CD4-positive, alpha-beta memory T cell (primary cell): ENCODE results near the gene TDRKH. TPM values are rescaled to one million over a fixed set of nuclear protein-coding genes. Genes with fewer than 3 reads are reported as not detected.
"Not testable (repeated sequence)": the region's sequence is repeated elsewhere in the genome, so short reads cannot be mapped to it uniquely, and the experiment has no call there.

Experiments used
- CTCF ChIA-PET: fragments of 350-600 bp; sonication (Branson Sonifier 250); formaldehyde crosslinking; loops from one replicate; lab custom pipeline; 2021; ENCODE audit warnings: inconsistent platforms; ENCODE audit not compliant: partially characterized antibody; lab: Charles Lee
- POLR2A ChIA-PET: fragments of 350-600 bp; sonication (Branson Sonifier 250); formaldehyde crosslinking; loops from one replicate; lab custom pipeline; 2021; ENCODE audit not compliant: partially characterized antibody; lab: Charles Lee
- DNase-seq, 5 donors: peaks; one replicate each; pipeline versions ENCODE4 v3.0.0 to v3.0.0-alpha.2; 2020 to 2022; ENCODE audit warnings: mixed read lengths in 1 of 5
- H3K27ac ChIP-seq: one replicate; pipeline ENCODE4 v1.7.0; 2013; ENCODE audit warnings: low read depth, low read length
- H3K27me3 ChIP-seq: 2 replicates; pipeline ENCODE4 v1.7.0; 2013; ENCODE audit warnings: mild to moderate bottlenecking, low read length, moderate library complexity; ENCODE audit not compliant: insufficient read depth
- H3K36me3 ChIP-seq: 2 replicates; pipeline ENCODE4 v1.7.0; 2013; ENCODE audit warnings: mild to moderate bottlenecking, low read length, moderate library complexity; ENCODE audit not compliant: insufficient read depth
- H3K4me1 ChIP-seq: 2 replicates; pipeline ENCODE4 v1.7.0; 2013; ENCODE audit warnings: mild to moderate bottlenecking, low read length, moderate library complexity; ENCODE audit not compliant: insufficient read depth
- H3K4me3 ChIP-seq, 2 donors: one replicate each; pipeline ENCODE4 v1.7.0; 2013; ENCODE audit warnings: low read length in 2 of 2, mild to moderate bottlenecking in 1 of 2
- H3K9me3 ChIP-seq, 2 donors: one replicate each; pipeline ENCODE4 v1.7.0; 2013; ENCODE audit warnings: low read length in 2 of 2, control low read depth in 1 of 2; ENCODE audit not compliant: control insufficient read depth in 1 of 2
- H3K27ac Mint-ChIP-seq, 7 donors: one replicate each; pipeline ENCODE4 v1.8.0; 2020 to 2021; ENCODE audit warnings: mixed read lengths in 7 of 7, mild to moderate bottlenecking in 6 of 7, inconsistent platforms in 3 of 7, moderate library complexity in 3 of 7
- H3K27me3 Mint-ChIP-seq, 2 donors: one replicate each; pipeline ENCODE4 v1.8.0; 2020 to 2021; ENCODE audit warnings: mixed read lengths in 2 of 2
- H3K36me3 Mint-ChIP-seq, 2 donors: one replicate each; pipeline ENCODE4 v1.8.0; 2020 to 2021; ENCODE audit warnings: mixed read lengths in 2 of 2, inconsistent platforms in 1 of 2, mild to moderate bottlenecking in 1 of 2
- H3K4me1 Mint-ChIP-seq, 4 donors: one replicate each; pipeline ENCODE4 v1.8.0; 2020 to 2021; ENCODE audit warnings: mixed read lengths in 4 of 4, mild to moderate bottlenecking in 1 of 4
- H3K4me3 Mint-ChIP-seq, 8 donors: one replicate each; pipeline ENCODE4 v1.8.0; 2020 to 2021; ENCODE audit warnings: mixed read lengths in 8 of 8, mild to moderate bottlenecking in 7 of 8, moderate library complexity in 6 of 8, inconsistent platforms in 3 of 8
- H3K9me3 Mint-ChIP-seq, 8 donors: one replicate each; pipeline ENCODE4 v1.8.0; 2020 to 2021; ENCODE audit warnings: mixed read lengths in 8 of 8, mild to moderate bottlenecking in 5 of 8, inconsistent platforms in 3 of 8, moderate library complexity in 1 of 8
- intact Hi-C: fragments of 100-400 bp; cut with micrococcal nuclease; formaldehyde crosslinking; loops from one replicate; pipeline ENCODE4 v1.15.1; 2023
- polyA plus RNA-seq, 2 donors: library from polyadenylated mRNA; unstranded; fragments of 300-500 nt; fragmentation: Illumina TruSeq; gene quantifications; one replicate each; pipeline ENCODE4 v1.2.3, GENCODE V29; 2021
- total RNA-seq, 2 experiments: library from RNA; stranded (reverse); gene quantifications; one replicate each; pipeline ENCODE4 v1.2.3, GENCODE V29; 2021

TDRKH gene
- total and polyA plus RNA-seq, 4 experiments from 2014 or later, result 16.6 to 29.3 (median 23.9) TPM

GRCh38 chr1:151737026-151737425, 53.3 kb downstream of the TDRKH start:
- ChIA-PET POLR2A (interaction anchor here (1.4 kb wide), 1 partner anchor 26 kb away, joined by 3 read pairs; the partner anchor contains the start of gene MRPL9), CTCF (no interaction called here)
- no peak overlapping the region for H3K4me3 ChIP-seq

GRCh38 chr1:151733995-151734394, 56.3 kb downstream of the TDRKH start:
- H3K9me3 ChIP-seq, intact Hi-C loops: not testable (repeated sequence)
- POLR2A ChIA-PET, result interaction anchor here (1.2 kb wide), 1 partner anchor 104 kb away, joined by 4 read pairs; no protein-coding TSS in a partner anchor

More at GRCh38 chr1:151737026-151737425, 53.3 kb downstream of the TDRKH start:
- Mint-ChIP-seq H3K9me3 (peaks cover 0 to 21% (median 13%) of the 10 kb centered on the region in 8 donors), H3K27me3 (peaks cover 3% of the 10 kb centered on the region in 2 donors), H3K27ac (no peak overlapping the region), H3K4me3 (no peak overlapping the region), H3K4me1 (no peaks in the 10 kb centered on the region), H3K36me3 (peaks cover 3 to 9% of the 10 kb centered on the region in 2 donors)
- no peaks in the 10 kb centered on the region for H3K27me3 ChIP-seq
- H3K27ac ChIP-seq, result no peak overlapping the region
- H3K36me3 ChIP-seq, result no peaks in the 10 kb centered on the region
- DNase-seq, result no peak
- intact Hi-C loops, result loop anchor here (5.0 kb wide), 1 partner anchor 100 kb away; the partner anchor contains the start of gene C2CD4D
- no peaks in the 10 kb centered on the region for H3K4me1 ChIP-seq
- H3K9me3 ChIP-seq, result no peaks in the 10 kb centered on the region

GRCh38 chr1:151733126-151733525, 57.2 kb downstream of the TDRKH start:
- DNase-seq, result no peak
- H3K4me1 ChIP-seq, result no peaks in the 10 kb centered on the region
- no peak overlapping the region for H3K27ac ChIP-seq
- no peaks in the 10 kb centered on the region for H3K9me3 ChIP-seq
- no peaks in the 10 kb centered on the region for H3K36me3 ChIP-seq
- no peaks in the 10 kb centered on the region for H3K4me1 Mint-ChIP-seq
- intact Hi-C loops, result no loop called here
- no peaks in the 10 kb centered on the region for H3K27me3 ChIP-seq
- peaks cover 16 to 23% of the 10 kb centered on the region in 2 donors for H3K27me3 Mint-ChIP-seq
- H3K4me3 Mint-ChIP-seq, result no peak overlapping the region
- H3K36me3 Mint-ChIP-seq, result peaks cover 2 to 5% of the 10 kb centered on the region in 2 donors
- H3K4me3 ChIP-seq, result no peak overlapping the region
- peaks cover 0 to 15% (median 10%) of the 10 kb centered on the region in 8 donors for H3K9me3 Mint-ChIP-seq
- ChIA-PET POLR2A (no interaction called here), CTCF (interaction anchor here (1.0 to 2.5 kb wide), 5 partner anchors 139 to 468 kb away, joined by 3 to 21 read pairs (median 4); no protein-coding TSS in a partner anchor)
- H3K27ac Mint-ChIP-seq, result no peak overlapping the region

More at GRCh38 chr1:151733995-151734394, 56.3 kb downstream of the TDRKH start:
- not testable (repeated sequence) for H3K4me1 ChIP-seq, H3K27ac Mint-ChIP-seq, H3K36me3 Mint-ChIP-seq, H3K4me1 Mint-ChIP-seq, H3K4me3 Mint-ChIP-seq, H3K27me3 ChIP-seq, H3K36me3 ChIP-seq, H3K4me3 ChIP-seq, DNase-seq, H3K27ac ChIP-seq
- H3K9me3 Mint-ChIP-seq, result peaks cover 0 to 18% (median 13%) of the 10 kb centered on the region in 8 donors
- H3K27me3 Mint-ChIP-seq, result peaks cover 14 to 15% of the 10 kb centered on the region in 2 donors
- CTCF ChIA-PET, result interaction anchor here (0.8 to 2.5 kb wide), 15 partner anchors 17 to 469 kb away, joined by 3 to 21 read pairs (median 4); partner anchors contain the start of genes CELF3 and MRPL9

GRCh38 chr1:151729966-151730291, 60.4 kb downstream of the TDRKH start:
- no peak for DNase-seq
- Mint-ChIP-seq H3K27ac (no peak overlapping the region), H3K27me3 (peaks cover 37 to 43% of the 10 kb centered on the region in 2 donors), H3K4me3 (no peak overlapping the region), H3K9me3 (peaks cover 0 to under 1% (median 0%) of the 10 kb centered on the region in 8 donors), H3K4me1 (no peaks in the 10 kb centered on the region), H3K36me3 (no peaks in the 10 kb centered on the region)
- no peak overlapping the region for H3K4me3 ChIP-seq
- intact Hi-C loops, result no loop called here
- H3K27me3 ChIP-seq, result peaks cover 6% of the 10 kb centered on the region
- ChIA-PET POLR2A (no interaction called here), CTCF (interaction anchor here (1.1 kb wide), 1 partner anchor 107 kb away, joined by 3 read pairs; no protein-coding TSS in a partner anchor)
- no peaks in the 10 kb centered on the region for H3K4me1 ChIP-seq
- H3K27ac ChIP-seq, result no peak overlapping the region
- H3K36me3 ChIP-seq, result no peaks in the 10 kb centered on the region
- no peaks in the 10 kb centered on the region for H3K9me3 ChIP-seq

- H3K27me3 ChIP-seq, result peaks cover 6% of the 10 kb centered on the region
- POLR2A ChIA-PET, result no interaction called here
- H3K4me1 ChIP-seq, result no peaks in the 10 kb centered on the region
- H3K27ac Mint-ChIP-seq, result no peak overlapping the region
- H3K4me3 Mint-ChIP-seq, result no peak overlapping the region
- DNase-seq, result no peak
- no peak overlapping the region for H3K27ac ChIP-seq
- H3K4me3 ChIP-seq, result no peak overlapping the region
- H3K36me3 ChIP-seq, result no peaks in the 10 kb centered on the region
- no peaks in the 10 kb centered on the region for H3K4me1 Mint-ChIP-seq
- peaks cover 38 to 43% of the 10 kb centered on the region in 2 donors for H3K27me3 Mint-ChIP-seq
- no peaks in the 10 kb centered on the region for H3K9me3 ChIP-seq
- H3K9me3 Mint-ChIP-seq, result no peaks in the 10 kb centered on the region
- H3K36me3 Mint-ChIP-seq, result no peaks in the 10 kb centered on the region
- intact Hi-C loops, result no loop called here
- CTCF ChIA-PET, result interaction anchor here (1.1 to 1.3 kb wide), 2 partner anchors 107 to 135 kb away, joined by 3 read pairs; no protein-coding TSS in a partner anchor
Measured at GRCh38 chr1:151729157-151729965, 60.9 kb downstream of the TDRKH start.

GRCh38 chr1:151728151-151729054, 61.9 kb downstream of the TDRKH start:
- H3K4me1 Mint-ChIP-seq, result no peaks in the 10 kb centered on the region
- no peak overlapping the region for H3K4me3 Mint-ChIP-seq
- H3K27me3 Mint-ChIP-seq, result peaks cover 38 to 51% of the 10 kb centered on the region in 2 donors
- DNase-seq, result no peak
- Histone ChIP-seq H3K27me3 (peaks cover 12% of the 10 kb centered on the region), H3K4me1 (no peaks in the 10 kb centered on the region), H3K36me3 (no peaks in the 10 kb centered on the region), H3K9me3 (no peaks in the 10 kb centered on the region), H3K27ac (no peak overlapping the region), H3K4me3 (no peak overlapping the region)
- ChIA-PET CTCF (interaction anchor here (1.3 kb wide), 1 partner anchor 134 kb away, joined by 3 read pairs; no protein-coding TSS in a partner anchor), POLR2A (no interaction called here)
- intact Hi-C loops, result no loop called here
- no peaks in the 10 kb centered on the region for H3K36me3 Mint-ChIP-seq
- no peaks in the 10 kb centered on the region for H3K9me3 Mint-ChIP-seq
- no peak overlapping the region for H3K27ac Mint-ChIP-seq
